NCI-H146 (cell line): ENCODE data around the gene PRR23B.

ENCODE experiments used
- DNase-seq: peaks from one replicate; lab custom pipeline; 2025; lab: John Stamatoyannopoulos, UW

PRR23B gene

DNA sequence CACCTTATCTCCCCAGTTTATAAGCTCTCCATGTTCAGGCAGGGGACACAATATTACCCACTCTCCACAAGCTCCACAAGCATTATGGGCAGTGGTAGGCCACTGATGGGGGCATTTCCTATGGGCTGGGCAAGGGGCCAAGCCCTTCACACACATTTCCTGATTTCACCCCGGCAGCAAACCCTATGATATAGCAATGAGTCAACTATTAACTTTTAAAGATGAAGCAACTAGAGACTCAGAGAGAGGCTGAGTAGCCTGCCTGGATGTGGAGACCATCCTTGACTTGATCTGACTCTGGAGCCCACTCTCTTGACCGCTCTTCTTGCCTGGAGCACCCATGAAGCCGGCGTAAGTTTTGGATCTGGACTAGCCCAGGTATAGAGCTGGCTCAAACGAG is 46.3 kb downstream of the PRR23B start:
- DNase-seq: no peak

DNA sequence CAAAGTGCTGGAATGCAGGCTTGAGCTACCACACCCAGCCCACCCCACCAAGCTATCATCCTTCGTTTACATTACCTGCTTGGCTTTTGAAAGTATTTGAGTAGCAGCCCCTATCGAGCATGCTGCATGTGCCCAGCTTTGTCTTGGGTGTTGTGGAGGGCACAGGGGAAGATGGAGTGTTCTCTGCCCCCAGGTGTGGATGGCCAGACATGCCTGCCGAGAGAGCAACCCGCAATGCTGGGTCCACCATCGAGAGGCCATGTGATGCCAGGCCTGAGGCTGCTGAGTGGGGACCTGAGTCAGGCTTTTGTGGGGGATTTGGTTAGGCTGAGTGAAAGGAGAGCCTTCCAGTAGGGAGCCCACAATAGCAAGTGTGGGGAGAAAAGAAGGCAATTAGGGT is 47.8 kb downstream of the PRR23B start:
- no peak for DNase-seq

- no peak for DNase-seq
Measured at GRCh38 chr3:138971766-138972320, 48.9 kb downstream of the PRR23B start.
